NK-92 treated with Interleukin-12 subunit alpha and Interleukin-12 subunit beta, amount 100 ng/mL, for 24 hours (cell line): ENCODE results near the gene GSTA2.
"Not testable (repeated sequence)": the region's sequence is repeated elsewhere in the genome, so short reads cannot be mapped to it uniquely, and the experiment has no call there.

Experiments
- DNase-seq: peaks from one replicate; lab custom pipeline; 2025; lab: John Stamatoyannopoulos, UW

GSTA2 gene

DNA sequence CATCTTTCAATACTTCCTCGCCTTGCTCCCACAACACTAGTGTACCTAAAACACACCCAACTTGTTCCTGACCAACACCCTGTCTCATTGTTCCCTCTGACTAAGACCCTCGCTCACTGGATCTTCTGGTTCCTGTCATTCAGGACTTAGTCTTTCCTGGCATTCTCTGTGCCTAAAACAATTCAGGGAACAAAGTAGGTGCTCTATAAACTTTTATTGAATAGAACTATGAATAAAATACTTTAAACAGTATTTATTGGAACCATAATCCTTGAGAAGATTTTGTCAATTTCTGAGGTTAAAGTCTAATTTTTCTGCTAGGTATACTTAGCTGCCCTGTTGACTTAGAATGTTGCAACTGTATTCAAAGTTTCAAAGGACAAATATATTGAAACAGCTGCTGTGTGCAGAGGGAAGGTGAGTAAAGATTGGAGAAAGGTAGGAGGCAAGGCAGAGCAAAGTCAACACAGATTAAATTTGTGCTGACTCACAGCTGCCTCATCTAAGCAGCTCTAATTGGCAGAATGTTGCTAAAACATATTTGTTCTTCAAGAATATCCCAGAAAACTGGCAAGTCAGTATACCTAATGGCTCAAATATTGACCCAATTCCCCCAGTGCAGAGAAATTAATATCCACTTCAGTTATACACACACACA is 37.6 kb downstream of the GSTA2 start:
- no peak for DNase-seq

DNA sequence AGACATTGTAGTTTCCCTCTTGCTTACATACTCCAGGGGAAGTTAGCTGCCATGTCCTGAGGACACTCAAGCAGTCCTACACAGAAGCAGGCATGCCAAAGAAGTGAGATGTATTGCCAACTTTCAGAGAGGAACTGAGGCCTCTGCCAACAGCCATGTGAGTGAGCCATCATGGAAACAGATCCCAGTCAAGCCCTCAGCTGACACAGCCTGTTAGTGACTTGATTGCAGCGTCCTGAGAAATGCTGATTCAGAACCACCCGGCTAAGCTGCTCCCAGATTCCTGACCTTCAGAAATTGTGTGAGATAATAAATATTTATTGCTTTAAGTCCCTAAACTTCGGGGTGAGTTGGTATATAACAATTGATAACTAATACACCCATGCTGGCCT is 38.1 kb downstream of the GSTA2 start:
- DNase-seq: no peak

DNA sequence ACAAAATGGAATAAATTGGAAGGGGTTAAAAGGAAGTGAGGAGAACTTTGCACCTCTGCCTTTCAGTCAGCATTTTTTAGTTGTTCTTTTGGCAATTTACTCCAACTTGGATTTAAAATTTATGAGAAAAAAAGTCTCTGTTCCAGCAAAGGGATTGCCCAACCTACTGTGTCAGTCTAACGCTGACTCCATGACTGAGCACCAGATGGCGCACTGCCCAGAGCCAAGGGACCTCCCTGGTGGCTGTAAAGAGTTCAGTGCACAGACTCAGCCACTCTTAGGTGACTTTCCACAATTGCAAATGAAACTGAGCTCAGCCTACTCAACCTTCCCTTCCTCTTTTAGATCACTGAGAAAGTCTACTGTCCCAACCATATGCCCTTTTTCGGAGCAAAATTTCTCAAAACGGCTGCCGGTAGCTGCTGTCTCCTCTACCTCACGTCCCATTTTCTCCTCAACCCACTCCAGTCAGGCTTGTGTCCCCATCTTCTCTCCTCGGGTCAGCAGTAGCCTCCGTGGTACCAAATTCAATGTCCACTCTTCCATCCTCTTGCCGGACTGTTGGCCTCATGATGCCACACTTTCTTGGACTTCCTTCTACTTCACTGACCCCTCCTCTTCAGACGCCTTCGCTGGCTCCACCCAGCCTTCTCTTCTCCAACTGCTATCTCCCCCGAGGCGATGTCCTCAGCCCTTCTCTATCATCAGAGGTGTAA is 38.7 kb downstream of the GSTA2 start:
- DNase-seq: peak; percentile 14

DNA sequence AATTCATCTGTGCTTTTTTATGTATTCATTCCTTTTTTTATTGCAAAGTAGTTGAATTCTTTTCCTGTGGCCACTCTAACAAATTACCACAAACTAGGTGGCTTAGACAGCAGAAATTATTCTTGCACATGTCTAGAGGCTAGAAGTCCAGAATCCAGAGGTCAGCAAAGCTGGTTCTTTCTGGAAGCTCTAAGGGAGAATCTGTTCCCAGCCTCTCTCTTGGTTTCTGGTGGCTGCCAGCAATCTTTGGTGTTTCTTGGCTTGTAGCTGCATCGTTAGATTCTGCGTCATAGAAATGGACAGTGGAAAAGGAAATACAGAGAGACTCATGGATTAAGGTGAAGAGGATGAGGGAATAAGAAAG is 39.3 kb downstream of the GSTA2 start:
- DNase-seq: no peak

DNA sequence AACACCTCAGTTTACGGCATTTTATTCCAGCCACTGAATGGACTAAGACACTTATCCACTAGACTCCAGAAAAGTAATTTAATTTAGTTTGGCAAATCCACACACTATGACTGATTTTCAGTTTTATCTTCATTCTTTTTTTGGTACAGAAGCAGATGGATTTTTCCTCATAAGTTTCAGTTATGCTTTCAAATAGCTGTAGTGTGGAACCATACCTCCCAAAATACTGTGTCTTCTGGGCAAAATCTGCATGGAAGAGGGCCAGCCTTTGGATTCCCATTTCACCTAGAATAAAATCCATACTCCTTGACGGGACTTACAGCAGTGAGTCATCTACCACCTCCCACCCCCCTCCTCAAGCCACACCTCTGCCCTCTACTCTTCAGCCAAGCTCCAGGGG is 43.0 kb downstream of the GSTA2 start:
- DNase-seq: no peak

DNA sequence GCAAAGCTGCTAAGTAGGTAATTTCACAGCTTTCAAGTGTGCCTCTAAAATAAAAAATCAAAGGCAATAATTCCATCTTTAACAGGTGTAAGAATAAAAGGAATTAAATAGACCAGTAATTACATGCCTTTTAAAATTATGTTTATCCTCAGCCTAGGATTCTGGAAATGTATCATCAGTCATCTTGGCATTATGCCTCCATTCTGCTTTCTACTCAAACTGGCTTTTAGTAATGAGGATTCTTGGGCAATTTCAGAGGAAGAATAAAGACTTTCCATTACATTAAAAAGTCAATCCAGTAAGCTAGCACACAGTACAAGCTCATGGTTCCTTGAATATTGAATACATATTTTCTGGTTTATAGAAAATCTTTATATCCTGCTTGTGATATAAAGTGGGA is 44.7 kb downstream of the GSTA2 start:
- DNase-seq: no peak

DNA sequence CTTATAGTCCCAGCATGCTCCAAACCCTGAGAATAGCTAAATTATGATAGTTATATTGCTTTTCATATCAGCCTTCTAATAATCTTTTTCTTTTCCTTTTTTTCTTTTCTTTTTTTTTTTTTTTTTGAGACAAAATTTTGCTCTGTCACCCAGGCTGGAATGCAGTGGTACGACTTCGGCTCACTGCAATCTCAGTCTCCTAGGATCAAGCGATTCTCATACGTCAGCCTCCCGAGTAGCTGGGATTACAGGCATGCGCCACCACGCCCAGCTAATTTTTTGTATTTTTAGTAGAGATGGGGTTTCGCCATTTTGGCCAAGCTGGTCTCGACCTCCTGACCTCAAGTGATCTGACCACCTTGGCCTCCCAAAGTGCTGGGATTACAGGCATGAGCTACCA is 48.5 kb downstream of the GSTA2 start:
- not testable (repeated sequence) for DNase-seq

DNA sequence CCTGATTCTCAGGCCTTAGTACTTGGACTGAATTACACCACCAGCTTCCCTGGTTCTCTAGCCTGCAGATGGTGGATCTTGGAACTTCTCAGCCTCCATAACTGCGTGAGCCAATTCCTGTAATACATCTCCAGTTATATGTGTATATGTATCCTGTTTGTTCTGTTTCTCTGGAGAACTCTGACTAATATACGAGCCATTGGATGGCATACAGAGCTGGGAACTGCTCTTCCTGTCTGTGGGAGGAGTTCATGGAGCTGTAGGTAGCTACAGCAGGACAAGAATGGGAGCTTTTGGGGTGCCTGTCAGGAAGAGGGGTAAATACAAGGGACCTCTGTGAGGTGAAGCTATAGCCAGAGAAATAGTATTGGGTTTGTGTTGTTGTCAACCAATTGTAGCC is 51.1 kb downstream of the GSTA2 start:
- no peak for DNase-seq

DNA sequence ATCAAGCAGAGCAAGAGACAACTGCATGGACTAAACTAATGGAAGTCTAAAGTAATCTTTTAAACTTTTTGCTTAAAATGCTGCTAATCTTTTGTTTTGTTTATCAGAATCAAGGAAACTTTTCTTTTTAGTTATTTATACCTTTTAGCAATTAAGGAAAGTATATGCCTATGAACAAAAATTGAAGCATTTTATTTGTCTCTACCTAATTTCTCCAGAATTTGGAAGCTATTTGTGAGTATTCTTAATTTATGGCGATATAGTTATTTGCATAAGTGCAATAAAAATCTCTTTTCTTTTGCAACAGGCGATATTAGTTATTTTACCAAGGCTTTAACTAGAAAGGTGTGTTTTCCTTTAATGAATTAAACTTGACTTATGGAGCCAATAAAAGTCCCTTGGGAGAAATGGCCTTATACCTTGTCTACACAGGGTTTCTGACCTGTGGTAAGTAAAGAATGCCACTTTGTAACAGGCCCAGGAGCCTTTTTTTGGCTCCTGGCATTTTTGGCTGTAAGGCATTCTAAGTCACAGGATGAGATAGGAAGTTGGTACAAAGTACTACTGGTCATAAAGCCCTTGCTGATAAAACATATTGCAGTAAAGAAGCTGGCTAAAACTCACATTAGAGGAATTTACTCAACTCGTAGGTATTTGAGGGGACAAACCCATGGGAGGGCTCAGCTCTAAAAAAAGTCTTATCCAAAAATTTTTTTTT is 55.2 kb downstream of the GSTA2 start:
- DNase-seq: no peak

DNA sequence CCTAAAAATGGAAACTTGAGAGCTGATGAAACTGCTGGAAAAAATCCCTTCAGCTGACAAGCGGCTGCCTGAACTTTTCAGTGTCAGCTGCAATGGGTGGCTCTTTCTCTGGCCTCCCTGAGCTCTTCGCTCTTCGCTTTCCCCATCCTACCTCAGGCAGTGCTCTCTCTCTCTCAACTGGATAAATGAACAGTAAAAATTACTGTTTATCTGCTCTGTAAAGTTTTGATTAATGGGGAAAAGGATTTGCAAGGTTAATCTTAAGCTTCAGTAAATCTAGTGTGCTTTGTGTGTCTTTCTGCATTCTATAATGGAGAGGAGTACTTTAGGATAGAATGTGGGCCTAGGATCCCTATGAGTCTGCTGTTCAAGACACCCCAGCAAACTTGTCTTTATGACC is 57.3 kb downstream of the GSTA2 start:
- no peak for DNase-seq

DNA sequence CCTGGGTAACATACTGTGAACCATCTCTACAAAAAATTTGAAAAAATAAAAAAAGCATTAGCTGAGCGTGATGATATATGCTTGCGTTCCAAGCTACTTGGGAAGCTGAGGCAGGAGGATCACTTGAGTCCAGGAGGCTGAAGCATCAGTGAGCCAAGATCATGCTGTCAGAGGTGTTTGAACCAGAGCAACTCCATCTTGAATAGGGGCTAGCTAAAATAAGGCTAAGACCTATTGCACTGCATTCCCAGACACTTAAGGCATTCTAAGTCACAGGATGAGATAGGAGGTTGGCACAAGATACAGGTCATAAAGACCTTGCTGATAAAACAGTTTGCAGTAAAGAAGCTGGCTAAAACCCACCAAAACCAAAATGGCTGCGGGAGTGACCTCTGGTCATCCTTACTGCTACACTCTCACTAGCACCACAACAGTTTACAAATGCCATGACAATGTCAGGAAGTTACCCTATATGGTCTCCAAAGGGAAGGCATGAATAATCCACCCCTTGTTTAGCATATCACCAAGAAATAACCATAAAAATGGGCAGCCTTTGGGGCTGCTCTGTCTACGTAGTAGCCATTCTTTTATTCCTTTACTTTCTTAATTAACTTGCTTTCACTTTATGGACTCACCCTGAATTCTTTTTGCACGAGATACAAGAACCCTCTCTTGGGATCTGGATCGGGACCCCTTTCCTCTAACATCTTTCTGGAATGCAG is 58.3 kb downstream of the GSTA2 start:
- DNase-seq: not testable (repeated sequence)

DNA sequence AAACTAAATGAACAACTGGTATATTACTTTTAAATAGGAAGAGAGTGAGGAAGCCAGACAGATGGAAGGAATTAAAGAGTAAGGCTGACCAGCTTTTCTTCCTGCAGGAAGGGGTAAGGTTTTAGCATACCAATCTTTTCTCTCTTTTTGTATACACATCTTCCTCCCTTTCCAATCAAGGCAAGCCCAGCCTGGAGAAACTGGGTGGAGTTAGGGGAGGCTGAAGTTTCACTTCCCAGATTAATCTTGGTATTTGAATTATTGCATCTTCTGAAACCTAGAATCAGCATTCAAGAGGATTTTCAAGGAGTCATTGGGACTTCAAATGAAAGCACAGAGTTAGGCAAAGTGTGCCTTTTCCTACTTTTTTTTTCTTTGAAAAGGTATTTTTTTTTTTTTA is 59.2 kb downstream of the GSTA2 start:
- no peak for DNase-seq
